Mesothelial cell of epicardium (in vitro differentiated cells): ENCODE measurements around the gene ERO1B. TPM values are rescaled to one million over a fixed set of nuclear protein-coding genes. Genes with fewer than 3 reads are reported as not detected.

Experiments used
- DNase-seq, 2 experiments: peaks; one replicate each; pipeline ENCODE4 v3.0.0; 2021; ENCODE audit warnings: low spot score in 2 of 2; ENCODE audit not compliant: unreplicated experiment in 2 of 2
- H3K27ac Mint-ChIP-seq: 2 replicates; pipeline ENCODE4 v1.8.0; 2021; ENCODE audit warnings: mixed read lengths
- H3K27me3 Mint-ChIP-seq: 2 replicates; pipeline ENCODE4 v1.8.0; 2021; ENCODE audit warnings: low read depth, mixed read lengths
- H3K36me3 Mint-ChIP-seq: 2 replicates; pipeline ENCODE4 v1.8.0; 2021; ENCODE audit warnings: mixed read lengths
- H3K4me1 Mint-ChIP-seq: 2 replicates; pipeline ENCODE4 v1.8.0; 2021; ENCODE audit warnings: mixed read lengths
- H3K4me3 Mint-ChIP-seq: 2 replicates; pipeline ENCODE4 v1.8.0; 2021; ENCODE audit warnings: mild to moderate bottlenecking, moderate library complexity, mixed read lengths
- H3K9me3 Mint-ChIP-seq: 2 replicates; pipeline ENCODE4 v1.8.0; 2021; ENCODE audit warnings: mixed read lengths
- total RNA-seq: library from RNA; stranded (reverse); gene quantifications from 3 replicates; pipeline ENCODE4 v1.2.1, GENCODE V29; 2021
- TF ChIP-seq, protein P1 (sequence below): fragments of 200-600 bp; sonication (generic); IDR thresholded peaks from one replicate; pipeline ENCODE4 v1.5.0; 2021; ENCODE audit warnings: antibody characterized with exemption; ENCODE audit not compliant: unreplicated experiment

ERO1B gene
- total RNA-seq, 1 donor from 2014 or later = 6.4 TPM

DNA sequence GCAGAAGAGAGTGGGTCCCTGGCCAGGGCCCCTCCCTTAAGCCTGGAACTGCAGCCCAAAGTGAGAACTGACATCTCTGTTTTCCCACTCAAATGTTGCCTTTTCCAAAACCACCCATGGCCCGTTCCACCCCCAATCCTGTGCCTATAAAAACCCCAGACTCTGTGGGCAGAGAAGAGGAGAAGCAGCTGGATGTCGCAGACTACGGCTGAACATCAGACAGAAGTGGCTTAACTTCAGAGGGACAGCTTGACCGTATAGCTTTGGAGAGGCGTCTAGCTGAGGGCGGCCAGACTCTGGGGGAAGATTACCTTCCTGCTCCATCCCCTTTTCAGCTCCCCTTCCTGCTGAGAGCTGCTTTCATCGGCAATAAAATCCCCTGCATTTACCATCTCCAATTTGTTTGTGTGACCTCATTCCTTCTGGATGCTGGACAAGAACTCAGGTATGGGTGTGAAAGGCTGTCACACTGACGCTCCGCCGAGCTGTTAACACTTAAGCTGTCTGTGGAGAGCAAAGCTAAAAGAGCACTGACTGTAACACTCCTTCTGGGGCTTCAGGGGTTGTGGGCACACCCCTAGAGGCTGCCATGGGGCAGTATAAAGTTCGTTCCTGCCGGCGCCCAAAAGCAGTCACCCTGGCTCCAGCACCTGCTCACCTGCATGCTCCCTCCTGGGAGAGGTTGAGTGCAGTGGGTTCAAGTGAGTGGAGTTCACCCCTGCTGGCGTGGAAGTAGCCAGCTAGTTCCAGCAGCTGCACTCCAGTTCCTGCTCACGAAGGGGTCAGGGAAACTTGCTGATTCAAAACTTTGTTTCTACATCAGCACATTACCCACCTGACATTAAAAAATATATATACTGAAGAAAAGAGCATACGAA, 19.6 kb upstream of the ERO1B start:
- TF ChIP-seq, protein P1, sequence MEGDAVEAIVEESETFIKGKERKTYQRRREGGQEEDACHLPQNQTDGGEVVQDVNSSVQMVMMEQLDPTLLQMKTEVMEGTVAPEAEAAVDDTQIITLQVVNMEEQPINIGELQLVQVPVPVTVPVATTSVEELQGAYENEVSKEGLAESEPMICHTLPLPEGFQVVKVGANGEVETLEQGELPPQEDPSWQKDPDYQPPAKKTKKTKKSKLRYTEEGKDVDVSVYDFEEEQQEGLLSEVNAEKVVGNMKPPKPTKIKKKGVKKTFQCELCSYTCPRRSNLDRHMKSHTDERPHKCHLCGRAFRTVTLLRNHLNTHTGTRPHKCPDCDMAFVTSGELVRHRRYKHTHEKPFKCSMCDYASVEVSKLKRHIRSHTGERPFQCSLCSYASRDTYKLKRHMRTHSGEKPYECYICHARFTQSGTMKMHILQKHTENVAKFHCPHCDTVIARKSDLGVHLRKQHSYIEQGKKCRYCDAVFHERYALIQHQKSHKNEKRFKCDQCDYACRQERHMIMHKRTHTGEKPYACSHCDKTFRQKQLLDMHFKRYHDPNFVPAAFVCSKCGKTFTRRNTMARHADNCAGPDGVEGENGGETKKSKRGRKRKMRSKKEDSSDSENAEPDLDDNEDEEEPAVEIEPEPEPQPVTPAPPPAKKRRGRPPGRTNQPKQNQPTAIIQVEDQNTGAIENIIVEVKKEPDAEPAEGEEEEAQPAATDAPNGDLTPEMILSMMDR = no peak
- H3K27ac Mint-ChIP-seq = no peak overlapping the region
- H3K36me3 Mint-ChIP-seq = no peaks in the 10 kb centered on the region
- H3K4me1 Mint-ChIP-seq = no peaks in the 10 kb centered on the region
- H3K4me3 Mint-ChIP-seq = no peak overlapping the region
- no peak for DNase-seq
- H3K9me3 Mint-ChIP-seq = peaks cover 7% of the 10 kb centered on the region
- peaks cover 11% of the 10 kb centered on the region for H3K27me3 Mint-ChIP-seq

DNA sequence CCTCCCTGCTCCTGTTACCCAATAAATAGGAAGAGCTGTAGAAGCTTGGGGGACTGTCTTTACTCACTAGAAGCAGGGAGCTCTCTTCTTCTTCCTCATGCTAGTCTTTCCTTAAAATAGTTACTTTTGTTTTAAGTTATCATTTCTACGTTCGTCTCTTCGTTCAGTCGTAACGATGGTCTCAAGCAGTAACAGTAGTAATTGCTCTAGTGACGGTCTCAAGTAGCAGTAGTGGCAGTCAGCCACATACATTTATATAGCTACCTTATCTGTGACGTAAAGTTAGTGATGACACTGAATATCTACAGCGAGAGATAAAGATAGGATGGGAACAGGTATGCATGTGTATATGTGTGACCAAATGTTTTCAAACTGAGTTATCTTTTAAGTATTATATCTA, 15.4 kb upstream of the ERO1B start:
- TF ChIP-seq, protein P1 = no peak

DNA sequence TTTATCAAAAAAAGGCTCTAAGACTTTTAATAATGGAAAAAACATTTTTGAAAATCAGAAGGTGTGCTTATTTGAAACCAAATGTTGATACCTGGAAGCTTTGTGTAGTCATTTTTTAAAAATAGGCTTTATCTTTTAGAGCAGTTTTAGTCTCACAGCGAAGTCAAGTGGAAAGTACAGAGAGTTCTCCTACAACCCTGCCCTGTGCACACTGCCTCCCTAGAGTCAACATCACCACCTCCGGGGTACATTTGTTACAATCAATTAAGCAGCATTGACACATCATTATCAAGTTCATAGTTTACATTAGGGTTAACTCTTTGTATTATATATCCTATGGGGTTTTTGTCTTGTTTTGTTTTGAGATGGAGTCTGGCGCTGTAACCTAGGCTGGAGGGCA, 10.7 kb upstream of the ERO1B start:
- no peak overlapping the region for H3K4me3 Mint-ChIP-seq
- peaks cover 7% of the 10 kb centered on the region for H3K4me1 Mint-ChIP-seq
- DNase-seq = no peak
- H3K27ac Mint-ChIP-seq = no peak overlapping the region
- H3K9me3 Mint-ChIP-seq = no peaks in the 10 kb centered on the region
- no peaks in the 10 kb centered on the region for H3K36me3 Mint-ChIP-seq
- TF ChIP-seq, protein P1 = no peak
- peaks cover 18% of the 10 kb centered on the region for H3K27me3 Mint-ChIP-seq

More for the DNA sequence above, 15.4 kb upstream of the ERO1B start:
- H3K27ac Mint-ChIP-seq = no peak overlapping the region
- H3K4me1 Mint-ChIP-seq = no peaks in the 10 kb centered on the region
- no peak for DNase-seq
- H3K36me3 Mint-ChIP-seq = no peaks in the 10 kb centered on the region
- no peak overlapping the region for H3K4me3 Mint-ChIP-seq
- peaks cover 11% of the 10 kb centered on the region for H3K27me3 Mint-ChIP-seq
- H3K9me3 Mint-ChIP-seq = peaks cover 7% of the 10 kb centered on the region

DNA sequence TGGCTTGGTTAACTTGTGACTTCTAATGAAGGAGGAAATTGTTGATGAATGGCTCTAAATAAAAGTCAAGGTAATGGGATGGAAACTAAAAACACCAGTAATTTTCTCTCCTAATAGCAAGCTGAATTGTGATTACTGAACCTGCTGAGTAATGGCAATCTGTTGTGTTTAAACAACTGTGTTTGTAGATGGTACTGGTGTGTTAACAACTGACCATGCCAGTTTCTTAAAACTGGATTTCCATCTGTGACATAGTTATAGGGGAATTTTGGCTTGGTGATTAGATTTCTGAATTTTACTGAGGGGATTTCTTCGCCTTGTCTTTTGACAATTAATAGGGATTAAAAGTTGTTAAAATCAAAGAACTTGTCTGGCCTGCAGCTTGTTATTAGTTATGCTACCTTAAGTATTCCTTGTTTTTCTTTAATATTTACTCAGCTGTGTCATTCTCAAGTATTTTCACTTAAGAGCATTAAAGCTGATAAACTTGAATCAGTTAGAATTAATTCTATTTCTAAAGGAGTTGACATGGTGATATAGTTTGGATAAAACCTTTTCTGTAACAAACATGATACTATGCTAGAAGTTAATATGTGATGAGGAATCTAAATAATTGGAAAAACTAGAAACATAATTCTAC, 7.9 kb upstream of the ERO1B start:
- Mint-ChIP-seq H3K27ac (no peak overlapping the region), H3K27me3 (peaks cover 39% of the 10 kb centered on the region), H3K4me1 (peaks cover 7% of the 10 kb centered on the region), H3K9me3 (no peaks in the 10 kb centered on the region), H3K36me3 (no peaks in the 10 kb centered on the region), H3K4me3 (no peak overlapping the region)
- TF ChIP-seq, protein P1 = no peak
- no peak for DNase-seq

DNA sequence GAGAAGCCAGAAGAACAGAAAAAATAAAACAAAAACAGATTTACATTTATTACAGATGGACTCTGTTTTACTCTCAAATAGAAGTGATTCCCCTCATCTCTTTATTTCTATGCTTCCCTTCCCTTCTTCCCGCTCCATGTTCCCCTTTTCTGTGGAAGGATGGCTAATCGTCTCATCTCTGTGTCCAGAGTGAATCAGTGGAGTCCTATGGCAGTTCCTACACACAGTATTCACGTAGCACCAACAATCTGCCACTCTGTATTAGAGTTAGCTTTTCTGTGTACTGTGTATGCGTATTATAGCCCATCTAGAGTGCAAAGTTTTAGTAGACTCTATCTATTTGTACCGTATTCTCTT, 6.8 kb upstream of the ERO1B start:
- Mint-ChIP-seq H3K27me3 (peaks cover 49% of the 10 kb centered on the region), H3K27ac (no peak overlapping the region), H3K4me1 (peaks cover 7% of the 10 kb centered on the region), H3K4me3 (no peak overlapping the region), H3K9me3 (no peaks in the 10 kb centered on the region), H3K36me3 (no peaks in the 10 kb centered on the region)
- no peak for DNase-seq
- TF ChIP-seq, protein P1 = no peak
